ENCODE results near the gene VPS8. TPM values are rescaled to one million over a fixed set of nuclear protein-coding genes. Genes with fewer than 3 reads are reported as not detected.

VPS8 gene
- total and polyA plus RNA-seq, 2 of the 8 experiments (the other 6 are each of a cell fraction or from before 2014, with no cell fraction given), result 13.0 to 41.0 TPM

GRCh38 chr3:184918750-184919149, 106.8 kb downstream of the VPS8 start:
- Histone ChIP-seq H4K20me1 (replicated peaks in 1 of 2; ENCODE audit: control insufficient read depth in 1 of 2, insufficient read depth in 2 of 2, low read length in 2 of 2) (no peaks in the 10 kb centered on the region), H3K27ac (ENCODE audit: low read depth, low read length) (no peak overlapping the region), H3K14ac (ENCODE audit: insufficient read length) (no peak overlapping the region), H3K23me2 (ENCODE audit: low read depth, low read length) (no peaks in the 10 kb centered on the region), H3K36me3 (ENCODE audit: control insufficient read depth in 2 of 4, insufficient read depth in 4 of 4, low read length in 3 of 4) (no peaks in the 10 kb centered on the region; a peak in 2 of 8 replicates), H2AFZ (ENCODE audit: low read length) (no peak overlapping the region), H3K4me2 (ENCODE audit: insufficient read depth in 1 of 2, low read depth in 2 of 2, low read length in 2 of 2) (peak overlapping the region; percentile 8 to 34; a peak in 2 of 4 replicates), H3K27me3 (replicated peaks in 1 of 4; ENCODE audit: control insufficient read depth in 3 of 4, extremely low read depth in 1 of 4, insufficient read depth in 3 of 4, low read length in 3 of 4) (peaks cover 0 to 2% (median 0%) of the 10 kb centered on the region in 4 experiments; a peak in 1 of 7 replicates), H3K79me2 (ENCODE audit: control insufficient read depth in 1 of 2, insufficient read depth in 2 of 2, low read length in 2 of 2) (no peaks in the 10 kb centered on the region), H4K91ac (replicated peaks; ENCODE audit: insufficient read length, low read length) (no peak overlapping the region), H2BK120ac (replicated peaks; ENCODE audit: low read depth, low read length) (no peak overlapping the region), H2BK15ac (ENCODE audit: low read length) (no peak overlapping the region), H3K9ac (replicated peaks in 1 of 4; ENCODE audit: extremely low read depth in 1 of 4, low read depth in 3 of 4, low read length in 3 of 4) (no peak overlapping the region), H3K18ac (ENCODE audit: extremely low read depth, low read length) (no peak overlapping the region), H3K4ac (replicated peaks; ENCODE audit: insufficient read length, low read depth, low read length) (no peak overlapping the region), H3K4me1 (replicated peaks in 1 of 4; ENCODE audit: control insufficient read depth in 3 of 4, insufficient read depth in 4 of 4, low read length in 3 of 4) (peaks cover 0 to 5% (median 2%) of the 10 kb centered on the region in 4 experiments; a peak in 2 of 7 replicates), H3K23ac (ENCODE audit: insufficient read length) (no peak overlapping the region), H2BK12ac (ENCODE audit: low read depth, low read length) (no peak overlapping the region), H2BK20ac (ENCODE audit: low read length) (no peak overlapping the region), H3K4me3 (ENCODE audit: extremely low read depth in 1 of 4, insufficient read depth in 2 of 4, low read depth in 3 of 4, low read length in 4 of 4) (no peak overlapping the region), H2AK5ac (ENCODE audit: low read depth, low read length) (no peak overlapping the region), H4K8ac (ENCODE audit: extremely low read depth, insufficient read depth, low read length) (no peak overlapping the region), H4K5ac (ENCODE audit: insufficient read length, low read depth, low read length) (no peak overlapping the region), H3K79me1 (ENCODE audit: low read depth, low read length) (no peaks in the 10 kb centered on the region), H2BK5ac (ENCODE audit: low read depth, low read length) (no peak overlapping the region), H3K56ac (replicated peaks; ENCODE audit: insufficient read length, low read depth, low read length) (no peak overlapping the region), H3K9me3 (ENCODE audit: insufficient read depth in 2 of 2, low read depth in 1 of 2, low read length in 1 of 2) (no peaks in the 10 kb centered on the region)
- TF ChIP-seq CBX8 (IDR thresholded peaks at IDR 0.05; ENCODE audit: borderline replicate concordance, low read depth, low read length) (no peak), ZNF274 (IDR thresholded peaks at IDR 0.05; ENCODE audit: borderline replicate concordance, extremely low read depth, low read length) (no peak), YY1 (IDR thresholded peaks at IDR 0.05; ENCODE audit: low read depth, low read length) (no peak), TEAD4 (IDR thresholded peaks at IDR 0.05; ENCODE audit: low read depth, low read length) (no peak)
- WGBS, 2 experiments (ENCODE audit: extremely low coverage in 1 of 2, insufficient coverage in 1 of 2, insufficient read length in 1 of 2, insufficient replicate concordance in 2 of 2, low coverage in 1 of 2, low lambda C conversion rate in 2 of 2, missing lambda C conversion rate in 1 of 2), result 47% methylated on average over 3 of the region's 3 CpGs; no CpG with 5 or more reads in 1 of the 2 experiments
- no peak for DNase-seq (ENCODE audit: low read depth in 1 of 2, low spot score in 2 of 2)
- FAIRE-seq, result peak; percentile 7
- CTCF ChIA-PET (ENCODE audit: partially characterized antibody), result interaction anchor here (0.8 kb wide), 1 partner anchor 43 kb away, joined by 3 read pairs; no protein-coding TSS in a partner anchor
- POLR2A ChIA-PET (ENCODE audit: partially characterized antibody), result no interaction called here
